T-helper 17 cell (primary cell): ENCODE results near the gene CFAP65. TPM values are rescaled to one million over a fixed set of nuclear protein-coding genes. Genes with fewer than 3 reads are reported as not detected.

ENCODE experiments used
- ATAC-seq: fragments of 150-1000 bp; cut with Tn5 transposase; 2 replicates; pipeline ENCODE4 v1.10.0; 2021; ENCODE audit warnings: mild to moderate bottlenecking, moderate library complexity
- DNase-seq, 3 donors: peaks; one replicate each; pipeline versions ENCODE4 v3.0.0 to v3.0.0-alpha.2; 2020 to 2021
- H3K9me3 ChIP-seq: one replicate; pipeline ENCODE4 v1.7.0; 2013; ENCODE audit warnings: low read length, mild to moderate bottlenecking; ENCODE audit not compliant: control insufficient read depth, poor library complexity, severe bottlenecking
- H3K27ac Mint-ChIP-seq: one replicate; pipeline ENCODE4 v1.8.0; 2022; ENCODE audit warnings: mild to moderate bottlenecking, moderate library complexity, mixed read lengths
- H3K27me3 Mint-ChIP-seq: one replicate; pipeline ENCODE4 v1.8.0; 2022; ENCODE audit warnings: mixed read lengths
- H3K36me3 Mint-ChIP-seq: one replicate; pipeline ENCODE4 v1.8.0; 2022; ENCODE audit warnings: low read depth, mixed read lengths
- H3K4me1 Mint-ChIP-seq: one replicate; pipeline ENCODE4 v1.8.0; 2022; ENCODE audit warnings: mild to moderate bottlenecking, mixed read lengths
- H3K4me3 Mint-ChIP-seq: one replicate; pipeline ENCODE4 v1.8.0; 2022; ENCODE audit warnings: mild to moderate bottlenecking, moderate library complexity, mixed read lengths
- total RNA-seq, 4 donors: library from RNA in 2 of 4; stranded (reverse) in 2 of 4; gene quantifications; one replicate each; pipeline ENCODE4 v1.2.3 and lab custom pipeline; 2022 to 2026

The CFAP65 gene
- total RNA-seq, 2 donors from 2014 or later = not detected

DNA sequence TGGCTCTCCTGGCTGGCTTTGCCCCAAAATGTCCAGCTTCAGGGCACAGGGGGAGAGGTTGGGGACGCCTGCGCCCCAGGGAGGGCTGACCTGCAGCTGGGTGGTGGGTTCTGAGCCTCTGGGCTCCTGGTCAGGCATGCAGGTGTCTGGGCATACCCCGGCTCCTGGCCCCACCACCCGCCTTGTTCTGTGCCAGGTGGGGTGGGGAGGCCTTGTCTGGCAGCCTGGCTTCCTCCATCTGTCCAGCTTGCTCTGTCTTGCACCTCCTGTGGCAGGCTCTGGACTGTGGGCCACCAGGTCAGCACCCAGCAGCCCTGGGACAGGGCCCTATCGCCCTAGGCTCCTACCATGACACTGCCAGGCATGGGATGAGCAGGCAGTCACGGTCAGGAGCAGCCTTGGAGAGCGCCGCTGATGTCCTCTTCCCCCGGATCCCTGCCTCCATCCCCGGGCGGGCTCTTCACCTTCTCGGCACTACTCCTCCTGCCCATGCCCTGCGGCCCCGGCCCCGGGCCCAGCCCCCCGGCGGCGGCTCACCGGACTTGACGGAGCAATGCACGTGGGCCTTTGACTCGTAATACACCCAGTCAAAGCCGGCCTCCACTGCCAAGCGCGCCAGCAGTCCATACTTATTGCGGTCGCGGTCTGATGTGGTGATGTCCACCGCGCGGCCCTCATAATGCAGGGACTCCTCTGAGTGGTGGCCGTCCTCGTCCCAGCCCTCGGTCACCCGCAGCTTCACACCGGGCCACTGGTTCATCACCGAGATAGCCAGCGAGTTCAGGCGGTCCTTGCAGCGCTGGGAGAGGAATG is 15.8 kb upstream of the CFAP65 start:
- ATAC-seq (no peak), DNase-seq (no peak)
- peaks cover 9% of the 10 kb centered on the region for H3K4me1 Mint-ChIP-seq
- H3K9me3 ChIP-seq = no peaks in the 10 kb centered on the region
- H3K27ac Mint-ChIP-seq = no peak overlapping the region
- no peak overlapping the region for H3K4me3 Mint-ChIP-seq
- peaks cover 75% of the 10 kb centered on the region for H3K27me3 Mint-ChIP-seq
- H3K36me3 Mint-ChIP-seq = peaks cover 12% of the 10 kb centered on the region

DNA sequence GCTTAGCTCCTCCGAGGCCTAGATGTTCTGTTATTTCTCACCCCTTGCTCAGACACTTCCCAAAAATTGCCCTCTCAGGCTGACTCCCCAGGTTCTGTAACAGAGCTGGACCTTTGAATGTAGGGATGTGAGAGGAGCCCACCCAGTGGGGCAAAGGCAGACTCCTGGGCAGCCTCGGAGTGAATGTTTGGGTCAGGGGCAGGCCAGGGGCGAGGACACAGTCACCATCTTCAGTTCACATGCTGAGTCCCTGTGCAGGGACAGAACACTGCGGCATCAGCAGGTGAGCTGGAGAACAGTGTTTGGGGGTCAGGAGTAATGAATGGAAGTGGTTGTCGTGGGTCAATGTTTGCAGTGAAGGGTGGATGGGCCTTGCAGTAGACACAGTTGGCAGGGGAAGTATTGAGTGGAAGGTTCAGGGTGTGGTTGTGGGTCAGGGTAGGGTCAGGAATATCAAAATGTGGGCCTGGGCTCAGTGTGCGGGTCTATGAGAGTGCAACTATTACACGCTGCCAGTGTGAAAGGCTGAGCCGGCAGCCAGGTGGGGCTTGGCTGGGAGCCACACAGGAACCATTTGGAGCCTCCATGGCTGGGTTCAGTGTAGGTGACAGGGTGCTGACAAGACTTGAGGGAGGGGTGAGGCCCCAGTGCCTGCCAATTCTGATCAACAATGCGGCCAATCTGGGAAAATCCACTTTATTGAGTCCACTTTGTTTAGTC is 15.0 kb upstream of the CFAP65 start:
- H3K4me1 Mint-ChIP-seq = peaks cover 8% of the 10 kb centered on the region
- H3K27me3 Mint-ChIP-seq = peaks cover 71% of the 10 kb centered on the region
- peaks cover 12% of the 10 kb centered on the region for H3K36me3 Mint-ChIP-seq
- no peak for ATAC-seq
- no peak for DNase-seq
- no peak overlapping the region for H3K27ac Mint-ChIP-seq
- no peaks in the 10 kb centered on the region for H3K9me3 ChIP-seq
- H3K4me3 Mint-ChIP-seq = peak overlapping the region; percentile 45

DNA sequence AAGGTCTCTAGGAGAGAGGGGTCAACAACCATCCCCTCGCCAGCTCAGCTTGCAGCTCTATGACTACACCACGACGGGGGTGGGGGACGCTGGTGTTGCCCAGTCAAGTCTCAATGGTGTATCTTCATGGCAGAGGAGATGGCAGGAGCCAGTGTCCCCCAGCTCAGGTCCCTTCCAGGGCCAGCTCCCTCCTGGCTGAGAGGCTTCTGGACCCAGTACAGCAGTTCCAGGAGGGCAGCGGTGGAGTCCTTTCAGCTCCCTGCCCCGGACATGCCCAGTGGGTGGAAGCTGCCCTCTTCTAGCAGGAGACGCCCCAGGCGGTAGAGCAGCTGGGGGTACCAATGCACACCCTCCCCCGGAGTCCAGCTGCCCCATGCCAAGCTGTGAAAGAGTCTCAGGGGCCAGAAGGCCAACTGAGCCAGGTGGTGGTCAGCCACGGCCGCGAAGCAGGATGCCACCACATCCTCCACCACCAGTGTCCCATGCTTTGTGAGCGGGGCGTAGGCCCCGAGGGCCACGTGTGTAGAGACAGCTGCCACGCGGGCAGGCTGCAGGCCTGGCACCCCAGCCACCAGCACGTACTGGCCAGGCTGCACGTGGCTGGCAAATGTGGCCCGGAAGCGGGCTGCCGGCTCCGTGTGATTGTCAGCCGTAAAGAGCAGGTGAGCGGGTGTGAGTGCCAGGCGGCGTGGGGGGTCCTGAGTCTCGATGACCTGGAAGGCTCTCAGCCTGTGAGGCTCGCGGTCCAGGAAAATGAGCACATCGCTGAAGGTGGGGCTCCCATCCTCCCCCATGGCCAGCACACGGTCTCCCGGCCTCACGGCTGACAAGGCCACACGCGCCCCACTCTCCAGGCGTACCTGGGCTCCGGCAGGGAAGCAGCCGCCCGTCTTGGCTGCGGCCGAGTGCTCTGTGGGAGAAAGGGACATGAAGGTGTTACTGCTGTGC is 13.9 kb upstream of the CFAP65 start:
- H3K27ac Mint-ChIP-seq = no peak overlapping the region
- H3K4me1 Mint-ChIP-seq = peaks cover 8% of the 10 kb centered on the region
- H3K36me3 Mint-ChIP-seq = peaks cover 12% of the 10 kb centered on the region
- no peak for DNase-seq
- H3K4me3 Mint-ChIP-seq = no peak overlapping the region
- H3K9me3 ChIP-seq = no peaks in the 10 kb centered on the region
- H3K27me3 Mint-ChIP-seq = peaks cover 79% of the 10 kb centered on the region
- no peak for ATAC-seq

DNA sequence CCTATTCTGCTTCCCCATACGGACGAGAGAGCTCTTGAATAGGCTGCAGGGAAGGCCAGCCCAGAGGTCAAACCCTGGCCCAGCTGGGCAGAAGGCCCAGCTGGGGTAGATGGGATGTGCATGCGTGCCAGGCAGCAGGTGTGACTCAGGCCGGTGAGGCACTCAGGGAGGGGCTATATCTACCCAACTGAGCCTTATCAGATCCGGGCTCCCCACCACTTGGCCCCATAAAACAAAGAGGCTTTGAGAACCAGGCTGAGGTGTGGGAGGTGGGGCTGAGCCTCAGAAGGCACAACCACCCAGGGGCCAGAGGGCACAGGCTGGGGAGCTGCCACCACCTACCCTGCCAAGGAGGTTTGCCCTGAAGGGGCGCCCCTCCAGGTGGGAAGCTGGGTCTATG is 8.0 kb upstream of the CFAP65 start:
- no peaks in the 10 kb centered on the region for H3K9me3 ChIP-seq
- H3K27ac Mint-ChIP-seq = no peak overlapping the region
- peaks cover 81% of the 10 kb centered on the region for H3K27me3 Mint-ChIP-seq
- no peak for ATAC-seq
- H3K4me1 Mint-ChIP-seq = peaks cover 4% of the 10 kb centered on the region
- no peak overlapping the region for H3K4me3 Mint-ChIP-seq
- peaks cover 8% of the 10 kb centered on the region for H3K36me3 Mint-ChIP-seq
- DNase-seq = no peak

DNA sequence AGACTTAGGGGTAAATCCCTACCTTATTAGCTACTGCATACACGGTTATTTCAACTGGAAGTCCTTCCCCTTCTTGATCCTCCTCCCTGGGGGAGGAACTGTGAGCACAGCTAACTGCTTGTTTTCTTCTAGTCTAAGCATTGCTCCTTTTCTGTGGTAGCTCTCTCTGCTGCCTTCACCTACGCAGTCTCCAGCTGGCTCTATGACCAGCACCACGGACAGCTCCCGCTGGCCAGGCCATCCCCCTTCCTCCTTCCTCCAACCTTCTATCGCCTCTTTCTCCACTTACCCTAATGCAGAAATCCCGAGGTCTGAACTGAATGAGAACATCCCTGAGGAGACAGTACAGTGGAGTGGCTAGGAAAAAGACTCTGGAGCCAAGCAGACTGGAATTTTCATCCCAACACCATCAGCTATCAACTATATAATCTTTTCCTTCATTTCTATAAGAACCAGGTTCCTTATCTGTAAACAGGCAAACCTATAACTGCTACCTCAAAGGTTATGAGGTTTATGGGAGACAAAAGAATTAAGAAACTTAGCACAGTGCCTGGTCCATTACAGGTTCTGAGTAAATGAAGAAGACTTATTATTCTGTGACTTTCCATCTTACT is 4.7 kb upstream of the CFAP65 start:
- no peaks in the 10 kb centered on the region for H3K9me3 ChIP-seq
- no peak for DNase-seq
- ATAC-seq = no peak
- Mint-ChIP-seq H3K27me3 (peaks cover 87% of the 10 kb centered on the region), H3K4me3 (no peak overlapping the region), H3K36me3 (peaks cover 6% of the 10 kb centered on the region), H3K27ac (no peak overlapping the region), H3K4me1 (peaks cover 9% of the 10 kb centered on the region)

DNA sequence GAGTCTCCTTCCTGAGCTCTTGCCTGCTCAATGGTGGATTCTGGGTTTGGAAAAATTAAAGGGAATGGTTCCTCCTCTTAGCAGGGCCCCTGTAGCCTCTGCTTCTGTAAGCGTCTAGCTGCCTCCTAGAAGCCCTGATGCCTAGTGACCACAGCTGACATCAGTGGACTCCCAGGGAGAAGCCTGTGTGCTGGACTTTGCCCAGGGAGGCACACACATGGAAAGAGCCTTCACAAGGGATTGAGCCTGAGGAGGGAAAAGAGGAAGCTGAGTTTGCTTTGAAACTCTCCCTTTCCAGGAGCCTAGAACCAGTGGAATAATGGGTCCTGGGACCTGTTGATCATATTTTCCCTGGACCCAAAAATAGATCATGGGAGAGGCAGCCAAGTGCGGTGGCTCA is 1.4 kb upstream of the CFAP65 start:
- Mint-ChIP-seq H3K4me1 (peaks cover 7% of the 10 kb centered on the region), H3K36me3 (peaks cover 2% of the 10 kb centered on the region), H3K27me3 (peaks cover 79% of the 10 kb centered on the region), H3K4me3 (no peak overlapping the region), H3K27ac (no peak overlapping the region)
- DNase-seq = no peak
- no peak for ATAC-seq
- no peaks in the 10 kb centered on the region for H3K9me3 ChIP-seq

DNA sequence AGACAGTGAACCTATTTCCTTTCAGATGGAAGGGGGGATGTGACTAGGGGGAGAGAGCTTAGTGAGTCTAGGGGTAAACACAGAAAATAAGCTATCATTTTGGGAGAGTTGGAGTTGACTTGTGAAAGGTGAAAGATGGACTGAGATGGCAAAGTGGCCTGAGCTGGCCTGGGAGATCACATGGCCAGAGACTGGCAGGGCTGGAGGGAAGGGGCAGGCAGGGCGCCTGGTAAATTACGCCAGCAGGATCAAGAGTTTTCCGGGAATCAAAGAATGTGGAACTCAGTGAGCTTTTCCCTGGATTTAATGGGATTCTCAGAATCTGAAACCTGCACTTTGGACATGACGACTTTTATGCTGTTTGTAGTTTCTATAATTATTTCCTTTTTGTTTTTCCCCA is 841 bp upstream of the CFAP65 start:
- no peak overlapping the region for H3K27ac Mint-ChIP-seq
- no peaks in the 10 kb centered on the region for H3K36me3 Mint-ChIP-seq
- H3K9me3 ChIP-seq = no peaks in the 10 kb centered on the region
- ATAC-seq (no peak), DNase-seq (no peak)
- peaks cover 7% of the 10 kb centered on the region for H3K4me1 Mint-ChIP-seq
- H3K4me3 Mint-ChIP-seq = no peak overlapping the region
- peaks cover 79% of the 10 kb centered on the region for H3K27me3 Mint-ChIP-seq

DNA sequence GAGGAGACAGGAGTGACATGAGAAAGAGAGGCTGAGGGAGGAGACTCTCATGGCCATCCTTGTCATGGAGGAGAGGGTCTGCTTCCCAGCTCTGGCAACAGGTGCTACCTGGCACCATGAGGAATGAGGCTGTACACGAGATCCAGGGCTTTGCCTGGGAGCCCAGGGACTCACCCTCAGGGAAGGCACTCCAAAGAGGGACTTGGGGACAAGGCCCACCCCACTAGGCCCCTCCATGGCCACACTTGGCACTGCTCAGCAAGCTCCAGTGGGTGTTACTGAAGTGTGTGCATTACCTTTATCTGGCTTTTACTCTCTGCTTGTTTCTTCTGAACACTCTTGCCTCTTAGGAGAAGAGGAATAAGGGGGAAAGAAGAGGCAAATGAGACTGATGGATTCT is 2.7 kb downstream of the CFAP65 start:
- DNase-seq = no peak
- Mint-ChIP-seq H3K27me3 (peaks cover 89% of the 10 kb centered on the region), H3K4me3 (no peak overlapping the region)

DNA sequence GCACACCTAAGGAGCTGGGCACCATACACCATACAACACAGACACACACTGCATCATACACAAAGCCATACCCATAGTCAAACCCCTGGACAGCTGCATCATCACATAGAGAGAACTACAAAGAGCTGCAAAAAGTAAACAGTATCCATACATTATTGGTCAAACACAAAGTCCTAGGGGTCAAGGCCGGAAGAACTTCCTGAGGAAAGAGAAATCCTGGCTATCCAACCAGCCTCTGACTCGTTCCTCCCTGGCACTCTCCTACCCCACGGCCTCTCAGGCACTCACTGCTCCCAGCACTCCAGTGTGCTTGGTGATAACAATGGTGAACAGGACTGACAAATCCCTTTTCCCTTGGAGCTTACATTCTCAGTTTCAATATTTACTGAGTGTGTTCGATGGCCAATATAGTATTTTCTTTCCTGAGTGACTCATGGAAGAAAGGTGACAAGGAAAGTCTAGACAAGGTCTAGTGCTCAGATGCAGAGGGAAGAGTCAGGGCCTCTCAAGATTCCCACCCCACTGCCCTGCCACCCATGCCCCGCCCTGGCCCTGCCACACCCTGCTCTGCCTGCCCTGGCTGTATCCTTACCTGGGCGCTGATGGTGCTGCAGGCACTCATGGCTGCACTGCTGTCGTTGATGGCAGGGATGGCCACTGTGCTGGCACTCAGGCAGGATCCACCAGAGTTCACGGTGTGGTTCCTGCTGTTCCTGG is 3.4 kb downstream of the CFAP65 start:
- ATAC-seq (no peak), DNase-seq (no peak)
- no peaks in the 10 kb centered on the region for H3K9me3 ChIP-seq
- Mint-ChIP-seq H3K4me3 (no peak overlapping the region), H3K36me3 (no peaks in the 10 kb centered on the region), H3K27me3 (peaks cover 89% of the 10 kb centered on the region), H3K4me1 (peaks cover 7% of the 10 kb centered on the region), H3K27ac (no peak overlapping the region)

More for the DNA sequence above, 2.7 kb downstream of the CFAP65 start:
- H3K4me1 Mint-ChIP-seq = peaks cover 7% of the 10 kb centered on the region
- ATAC-seq = no peak
- no peak overlapping the region for H3K27ac Mint-ChIP-seq
- no peaks in the 10 kb centered on the region for H3K36me3 Mint-ChIP-seq
- no peaks in the 10 kb centered on the region for H3K9me3 ChIP-seq

DNA sequence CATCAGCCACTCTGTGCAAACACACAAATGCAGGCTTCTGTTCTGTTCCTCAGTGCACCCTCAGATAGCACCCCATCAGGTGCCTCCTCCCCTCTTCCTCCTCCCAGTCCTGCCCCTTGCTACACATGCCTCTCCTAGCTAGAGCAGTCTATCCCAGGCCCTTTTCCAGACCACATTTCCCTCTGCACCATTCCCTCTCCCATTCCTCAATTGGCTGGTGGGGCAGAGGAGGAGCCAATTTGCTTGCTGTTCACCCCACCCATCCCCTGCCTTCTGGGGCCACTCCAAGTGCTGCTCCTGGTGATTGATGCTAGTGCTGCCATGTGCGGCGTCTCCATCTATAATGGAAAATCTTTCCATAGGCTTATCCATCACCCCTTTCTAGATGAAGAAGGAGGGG is 5.4 kb downstream of the CFAP65 start:
- H3K27me3 Mint-ChIP-seq = peaks cover 78% of the 10 kb centered on the region
- no peak for ATAC-seq

DNA sequence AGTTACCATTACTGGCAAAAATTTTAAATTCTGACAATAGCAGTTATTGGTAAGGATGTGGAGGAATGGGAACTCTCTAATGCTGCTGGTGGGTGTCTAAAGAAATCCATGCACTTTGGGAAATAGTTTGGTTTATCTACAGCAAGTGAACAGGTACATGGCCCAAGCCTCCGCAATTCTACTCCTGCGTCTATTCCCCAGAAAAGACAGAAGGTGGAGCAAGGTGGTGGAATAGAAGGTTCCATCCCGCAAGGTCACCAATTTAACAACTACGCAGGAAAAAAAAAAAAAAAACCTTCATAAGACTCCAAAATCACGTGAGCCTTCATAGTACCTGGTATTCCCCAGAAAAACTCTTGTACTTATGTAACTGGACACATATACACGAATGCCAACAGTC is 6.5 kb downstream of the CFAP65 start:
- Mint-ChIP-seq H3K4me3 (no peak overlapping the region), H3K27me3 (peaks cover 71% of the 10 kb centered on the region), H3K4me1 (no peaks in the 10 kb centered on the region), H3K27ac (no peak overlapping the region), H3K36me3 (no peaks in the 10 kb centered on the region)
- no peak for ATAC-seq
- H3K9me3 ChIP-seq = no peaks in the 10 kb centered on the region
- DNase-seq = no peak

More for the DNA sequence above, 5.4 kb downstream of the CFAP65 start:
- Mint-ChIP-seq H3K36me3 (no peaks in the 10 kb centered on the region), H3K27ac (no peak overlapping the region), H3K4me1 (peaks cover under 1% of the 10 kb centered on the region), H3K4me3 (no peak overlapping the region)
- no peaks in the 10 kb centered on the region for H3K9me3 ChIP-seq
- DNase-seq = no peak

DNA sequence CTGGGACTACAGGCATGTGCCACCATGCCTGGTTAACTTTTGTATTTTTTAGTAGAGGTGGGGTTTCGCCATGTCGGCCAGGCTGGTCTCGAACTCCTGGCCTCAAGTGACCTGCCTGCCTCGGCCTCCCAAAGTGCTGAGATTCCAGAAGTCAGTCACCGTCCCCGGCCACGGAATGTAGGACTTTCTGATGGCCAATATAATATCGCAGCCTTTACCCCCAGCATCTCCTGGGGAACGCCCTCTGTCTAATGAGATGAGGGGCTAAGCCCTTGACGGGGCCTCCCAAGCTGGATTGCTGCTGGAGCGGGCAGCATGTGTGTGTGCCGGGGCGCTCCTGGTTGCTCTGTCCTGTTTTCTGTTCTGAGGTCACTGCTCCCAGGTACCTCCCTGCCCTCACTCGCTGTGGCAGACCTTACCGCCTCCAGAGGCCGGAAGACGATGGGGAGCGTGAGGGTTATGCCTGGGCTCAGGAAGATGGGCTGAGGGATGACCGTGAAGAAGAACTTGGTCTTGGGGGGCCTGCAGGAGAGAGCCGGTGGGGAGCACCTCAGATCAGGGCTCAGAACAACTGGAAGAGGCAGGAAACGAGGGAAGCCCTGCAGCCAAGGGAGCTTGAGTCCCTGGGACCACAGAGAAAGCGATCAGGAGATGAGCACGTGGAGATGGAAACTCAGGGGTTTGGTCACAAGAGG is 9.1 kb downstream of the CFAP65 start:
- Mint-ChIP-seq H3K4me1 (no peaks in the 10 kb centered on the region), H3K27me3 (peaks cover 55% of the 10 kb centered on the region), H3K4me3 (no peak overlapping the region), H3K27ac (no peak overlapping the region), H3K36me3 (no peaks in the 10 kb centered on the region)
- DNase-seq (no peak), ATAC-seq (no peak)
- H3K9me3 ChIP-seq = no peaks in the 10 kb centered on the region
